GOT3 (cell line): ENCODE data around the gene ASCC3.
"Not testable (repeated sequence)": the region's sequence is repeated elsewhere in the genome, so short reads cannot be mapped to it uniquely, and the experiment has no call there.

Source experiments
- DNase-seq: peaks from one replicate; lab custom pipeline; 2025; ENCODE audit warnings: mixed read lengths; lab: John Stamatoyannopoulos, UW

ASCC3 gene

DNA sequence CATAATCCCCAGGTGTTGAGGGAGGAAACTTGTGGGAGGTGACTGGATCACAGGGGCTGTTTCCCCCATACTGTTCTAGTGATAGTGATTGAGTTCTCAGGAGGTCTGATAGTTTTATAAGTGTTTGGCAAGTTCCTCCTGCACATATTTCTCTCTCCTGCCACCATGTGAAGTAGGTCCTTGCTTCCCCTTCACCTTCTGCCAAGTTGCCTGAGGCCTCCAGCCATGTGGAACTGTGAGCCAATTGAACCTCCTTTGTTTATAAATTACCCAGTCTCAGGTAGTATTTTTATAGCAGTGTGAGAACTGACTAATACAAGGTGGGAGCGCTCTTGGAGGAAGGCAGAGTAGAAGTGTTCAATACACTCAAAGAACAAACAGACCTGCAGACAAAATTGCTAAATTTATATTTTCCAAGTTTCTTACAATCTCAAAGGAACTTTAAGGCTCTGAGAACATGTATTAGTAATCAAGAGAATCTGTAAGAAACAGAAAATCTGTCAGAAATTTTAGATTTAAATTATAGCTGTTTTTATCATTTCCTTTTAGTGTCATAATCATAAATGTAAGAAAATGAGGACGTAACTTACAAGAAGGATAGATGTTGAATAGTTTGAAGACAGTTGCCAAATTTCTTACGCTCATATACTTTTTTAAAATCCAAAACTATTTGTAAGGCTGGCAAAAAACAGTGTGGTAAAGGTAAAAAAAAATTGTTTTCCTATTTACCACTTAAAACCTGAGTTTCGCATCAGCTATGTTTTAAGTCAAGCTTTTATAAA is 77.7 kb downstream of the ASCC3 start:
- DNase-seq = no peak

GRCh38 chr6:100801036-100801435 is 80.1 kb downstream of the ASCC3 start:
- DNase-seq = no peak

GRCh38 chr6:100796049-100796823 is 84.9 kb downstream of the ASCC3 start:
- no peak for DNase-seq

DNA sequence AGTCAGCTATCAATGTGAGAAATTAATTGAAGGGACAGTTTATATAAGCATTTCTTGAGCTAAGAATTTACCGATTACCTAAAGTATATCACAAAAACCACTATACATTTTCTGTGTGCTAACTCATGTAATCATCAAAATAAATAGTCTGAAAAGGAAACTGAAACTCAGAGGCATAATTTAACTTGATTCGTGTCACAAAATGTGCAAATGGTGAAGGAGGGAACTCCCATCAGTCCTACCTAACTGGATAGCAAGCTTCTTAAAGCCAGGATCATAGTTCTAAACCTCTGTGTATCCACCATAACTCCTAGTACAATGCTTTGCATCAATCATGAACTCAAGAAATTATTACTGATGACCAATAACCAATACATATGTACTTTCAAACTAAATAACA is 91.0 kb downstream of the ASCC3 start:
- no peak for DNase-seq

GRCh38 chr6:100785982-100786381 is 95.1 kb downstream of the ASCC3 start:
- no peak for DNase-seq

GRCh38 chr6:100780648-100781047 is 100.5 kb downstream of the ASCC3 start:
- DNase-seq = no peak

GRCh38 chr6:100775667-100776066 is 105.5 kb downstream of the ASCC3 start:
- DNase-seq = no peak

- no peak for DNase-seq
Observed at GRCh38 chr6:100774681-100775080, 106.4 kb downstream of the ASCC3 start.

DNA sequence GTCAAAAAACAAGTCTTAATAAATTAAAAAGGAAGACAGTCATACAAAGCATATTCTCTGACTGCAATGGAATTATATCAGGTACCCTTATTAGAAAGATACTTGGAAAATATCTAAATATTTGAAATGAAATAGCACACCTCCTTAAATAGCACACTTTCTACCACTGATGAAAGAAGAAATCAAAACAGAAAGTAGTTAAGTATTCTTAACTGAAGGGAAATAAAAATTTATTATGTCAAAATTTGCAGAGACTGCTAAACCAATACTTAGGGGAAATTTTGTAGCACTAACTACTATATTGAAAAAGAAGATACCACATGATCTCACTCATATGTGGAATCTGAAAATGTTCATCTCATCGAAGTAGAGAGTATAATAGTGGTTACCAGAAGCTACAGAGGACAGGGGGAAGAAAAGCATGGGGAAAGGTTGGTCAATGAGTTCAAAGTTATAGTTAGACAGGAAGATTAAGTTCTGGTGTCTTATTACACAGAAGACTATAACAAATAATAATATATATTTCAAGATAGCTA is 112.2 kb downstream of the ASCC3 start:
- no peak for DNase-seq

- no peak for DNase-seq
Observed at GRCh38 chr6:100763617-100764241, 117.4 kb downstream of the ASCC3 start.

GRCh38 chr6:100761841-100762240 is 119.3 kb downstream of the ASCC3 start:
- no peak for DNase-seq

GRCh38 chr6:100758386-100758785 is 122.7 kb downstream of the ASCC3 start:
- not testable (repeated sequence) for DNase-seq

DNA sequence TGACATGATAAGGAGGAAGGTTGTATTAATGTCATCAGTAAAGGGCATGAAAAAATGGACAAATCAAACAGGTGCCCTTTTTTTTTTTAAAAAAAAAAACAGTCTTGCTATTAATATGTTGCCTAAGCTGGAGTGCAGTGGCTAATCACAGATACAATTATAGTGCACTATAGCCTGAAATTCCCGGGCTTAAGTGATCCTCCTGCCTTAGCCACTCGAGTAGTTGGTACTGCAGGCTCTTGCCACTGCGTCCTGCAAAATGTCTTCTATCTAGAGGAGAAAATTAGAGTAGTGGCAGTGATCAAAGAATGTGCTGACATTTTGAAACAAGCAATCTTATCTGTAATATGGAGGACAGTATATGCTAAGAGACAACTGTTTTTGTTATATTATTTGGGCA is 127.7 kb downstream of the ASCC3 start:
- no peak for DNase-seq

- DNase-seq = no peak
Observed at GRCh38 chr6:100751590-100751989, 129.5 kb downstream of the ASCC3 start.

GRCh38 chr6:100745419-100746041 is 135.6 kb downstream of the ASCC3 start:
- DNase-seq = no peak

- no peak for DNase-seq
Observed at GRCh38 chr6:100740439-100740838, 140.7 kb downstream of the ASCC3 start.

DNA sequence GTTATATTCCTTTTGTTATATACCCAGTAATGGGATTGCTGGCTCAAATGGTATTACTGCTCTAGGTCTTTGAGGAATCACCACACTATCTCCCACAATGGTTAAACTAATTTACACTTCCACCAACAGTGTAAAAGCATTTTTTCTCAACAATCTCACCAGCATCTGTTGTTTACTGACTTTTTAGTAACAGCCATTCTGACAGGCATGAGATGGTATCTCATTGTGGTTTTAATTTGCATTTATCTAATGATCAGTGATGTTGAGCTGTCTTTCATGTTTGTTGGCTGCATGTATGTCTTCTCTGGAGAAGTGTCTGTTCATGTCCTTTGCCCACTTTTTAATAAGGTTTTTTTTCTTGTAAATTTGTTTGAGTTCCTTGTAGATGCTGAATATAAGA is 143.4 kb downstream of the ASCC3 start:
- DNase-seq = not testable (repeated sequence)

GRCh38 chr6:100731411-100731810 is 149.7 kb downstream of the ASCC3 start:
- no peak for DNase-seq

- DNase-seq = no peak
Observed at GRCh38 chr6:100730001-100730980, 150.8 kb downstream of the ASCC3 start.

DNA sequence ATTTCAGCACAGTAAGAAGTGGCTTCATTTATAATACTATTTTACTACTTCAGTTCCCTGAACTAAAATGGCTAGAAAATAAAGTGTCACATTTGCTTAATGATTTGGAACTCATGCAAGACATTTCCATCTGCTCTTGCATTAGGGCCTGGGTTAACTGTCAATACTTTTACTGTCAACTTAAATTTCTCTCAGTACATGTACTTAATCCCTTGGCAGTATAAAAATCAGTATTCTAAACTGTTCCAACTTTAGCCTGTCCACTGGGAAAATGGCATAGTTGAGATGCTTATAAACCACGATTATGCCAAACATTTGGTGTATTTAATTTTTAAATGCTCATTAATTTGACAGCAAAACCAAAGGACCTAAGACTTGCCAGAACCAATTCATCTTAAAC is 154.5 kb downstream of the ASCC3 start:
- DNase-seq = no peak

DNA sequence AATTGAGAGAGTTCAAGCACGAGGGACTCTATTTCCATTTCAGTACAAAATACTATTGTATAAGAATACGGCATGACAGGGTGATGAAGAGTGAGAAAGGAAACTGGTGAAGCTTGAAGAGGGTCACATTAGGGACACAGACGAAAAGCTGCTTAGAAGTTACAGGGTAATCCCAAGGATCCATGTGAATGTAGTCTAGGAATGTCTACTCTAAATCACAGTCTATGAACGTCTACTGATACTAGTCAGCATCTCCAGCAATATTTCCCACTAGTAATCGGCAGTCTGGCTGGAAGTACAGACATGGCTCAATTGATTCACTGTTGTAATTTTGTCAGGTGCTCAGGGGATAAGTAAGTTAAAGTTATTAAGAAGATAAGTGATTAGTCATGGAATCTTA is 156.4 kb downstream of the ASCC3 start:
- DNase-seq = no peak
